GM18951 (cell line): ENCODE measurements around the gene HMGXB4.

Source experiments
- POLR2A ChIP-seq: IDR thresholded peaks from 4 replicates; pipeline ENCODE4 v1.6.1; 2011; ENCODE audit warnings: mild to moderate bottlenecking; ENCODE audit not compliant: insufficient read length, insufficient read depth; ENCODE audit errors: extremely low read depth
- in situ Hi-C: fragments of 300-500 bp; cut with MboI; formaldehyde crosslinking; loops from one replicate; pipeline ENCODE4 v1.12.0; 2022; ENCODE audit warnings: low sequenced_read_pairs, mixed read lengths, inconsistent platforms; ENCODE audit not compliant: unreplicated experiment

The HMGXB4 gene

DNA sequence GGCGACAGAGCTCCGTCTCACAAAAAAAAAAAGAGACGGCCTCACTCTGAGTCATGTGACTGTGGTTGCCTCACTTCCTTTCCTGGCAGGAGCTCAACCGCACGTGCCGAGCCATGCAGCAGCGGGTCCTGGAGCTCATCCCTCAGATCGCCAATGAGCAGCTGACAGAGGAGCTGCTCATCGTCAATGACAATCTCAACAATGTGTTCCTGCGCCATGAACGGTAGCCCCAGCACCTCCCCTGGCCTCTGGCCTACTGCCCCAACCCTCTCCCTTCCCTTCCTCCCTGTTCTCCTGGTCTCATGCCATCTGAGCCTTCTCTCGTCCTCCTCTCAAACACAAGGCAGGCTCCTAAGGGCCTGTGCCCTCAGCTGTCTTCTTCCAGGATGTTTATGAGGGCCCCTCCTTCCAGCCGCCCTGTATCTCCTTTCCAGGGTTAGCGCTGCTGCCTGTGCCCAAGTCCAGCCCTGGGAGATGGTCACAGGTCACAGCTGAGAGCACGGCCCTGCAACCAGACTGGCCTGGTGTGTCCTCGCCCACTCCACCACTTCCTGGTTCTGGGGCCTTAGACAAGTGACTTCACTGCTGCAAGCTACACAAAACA, 73.1 kb downstream of the HMGXB4 start:
- in situ Hi-C loops = loop anchor here (25.0 kb wide), 1 partner anchor 407 kb away; no protein-coding TSS in a partner anchor
- TF ChIP-seq POLR2A = no peak

DNA sequence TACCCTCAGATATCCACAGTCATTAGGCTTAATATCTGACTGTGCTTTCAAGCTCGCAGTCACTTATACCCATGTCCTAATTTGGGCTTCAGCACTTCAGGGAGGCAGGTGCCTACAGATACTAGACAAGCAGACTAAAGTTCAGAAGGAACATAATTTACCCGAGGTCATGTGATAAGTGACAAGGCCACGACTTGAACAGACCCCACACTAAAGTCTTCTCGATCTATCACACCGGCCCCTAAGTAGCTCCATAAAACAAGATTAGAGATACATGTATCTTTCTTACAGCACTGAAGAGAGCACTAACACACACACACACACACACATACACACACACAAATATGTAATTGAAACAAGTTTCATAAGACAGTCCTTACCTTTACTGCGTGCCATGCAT, 75.0 kb downstream of the HMGXB4 start:
- in situ Hi-C loops = loop anchor here (25.0 kb wide), 1 partner anchor 405 kb away; no protein-coding TSS in a partner anchor
- TF ChIP-seq POLR2A = no peak

DNA sequence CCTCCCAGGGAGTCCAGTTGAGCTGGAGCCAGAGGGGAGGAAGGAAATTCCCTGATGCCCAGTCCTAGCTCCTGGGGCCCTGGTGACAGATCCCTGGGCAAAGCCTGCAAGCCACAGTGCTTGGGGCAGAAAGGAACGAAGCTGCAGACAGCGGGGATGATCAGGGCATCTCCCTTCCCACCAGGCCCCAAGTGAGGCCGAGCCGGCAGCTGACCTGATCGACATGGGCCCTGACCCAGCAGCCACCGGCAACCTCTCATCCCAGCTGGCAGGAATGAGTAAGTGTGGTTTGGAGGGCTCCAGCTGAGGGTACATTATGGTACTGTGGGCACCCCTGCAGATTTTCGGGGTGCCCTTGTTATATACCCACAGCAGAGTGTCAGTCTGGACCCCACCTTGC, 75.9 kb downstream of the HMGXB4 start:
- in situ Hi-C loops = loop anchor here (25.0 kb wide), 1 partner anchor 404 kb away; no protein-coding TSS in a partner anchor
- no peak for TF ChIP-seq POLR2A

DNA sequence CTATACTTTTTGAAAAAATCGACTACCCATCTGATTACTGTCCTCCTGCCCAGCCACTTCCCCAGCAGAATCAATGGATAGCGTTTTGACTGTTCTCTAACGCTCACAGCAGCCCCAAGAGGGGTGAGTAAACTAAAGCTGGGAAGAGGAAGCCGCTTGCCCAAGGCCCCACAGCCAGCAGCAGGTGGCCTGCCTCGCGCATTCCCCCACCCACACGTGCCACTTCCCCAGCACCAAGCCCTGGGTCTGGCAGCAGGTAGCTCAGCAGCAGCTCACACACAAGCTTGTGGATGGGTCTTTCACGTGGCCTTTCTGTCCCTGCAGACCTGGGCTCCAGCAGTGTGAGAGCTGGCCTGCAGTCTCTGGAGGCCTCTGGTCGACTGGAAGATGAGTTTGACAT, 76.7 kb downstream of the HMGXB4 start:
- in situ Hi-C loops = loop anchor here (25.0 kb wide), 1 partner anchor 403 kb away; no protein-coding TSS in a partner anchor
- no peak for TF ChIP-seq POLR2A

DNA sequence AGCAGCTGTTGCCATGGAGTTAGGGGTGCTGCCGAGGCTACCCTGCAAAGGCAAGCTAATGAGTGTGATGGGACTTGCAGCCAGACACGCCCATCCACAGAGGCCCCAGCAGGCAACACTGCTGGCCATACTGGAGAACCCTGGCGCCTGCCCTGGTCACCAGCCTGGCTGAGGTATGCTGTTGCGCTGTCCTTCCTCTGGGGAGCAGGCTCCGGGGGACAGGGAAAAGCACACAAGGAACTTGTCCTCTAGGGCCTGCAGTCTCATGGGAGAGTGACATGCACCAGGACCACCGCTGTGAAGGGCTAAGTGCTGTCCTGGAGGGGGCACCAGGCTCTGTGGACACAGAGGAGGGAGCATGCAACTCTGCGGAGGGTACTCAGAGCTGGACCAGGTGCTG, 78.2 kb downstream of the HMGXB4 start:
- no peak for TF ChIP-seq POLR2A
- in situ Hi-C loops = loop anchor here (25.0 kb wide), 1 partner anchor 402 kb away; no protein-coding TSS in a partner anchor

DNA sequence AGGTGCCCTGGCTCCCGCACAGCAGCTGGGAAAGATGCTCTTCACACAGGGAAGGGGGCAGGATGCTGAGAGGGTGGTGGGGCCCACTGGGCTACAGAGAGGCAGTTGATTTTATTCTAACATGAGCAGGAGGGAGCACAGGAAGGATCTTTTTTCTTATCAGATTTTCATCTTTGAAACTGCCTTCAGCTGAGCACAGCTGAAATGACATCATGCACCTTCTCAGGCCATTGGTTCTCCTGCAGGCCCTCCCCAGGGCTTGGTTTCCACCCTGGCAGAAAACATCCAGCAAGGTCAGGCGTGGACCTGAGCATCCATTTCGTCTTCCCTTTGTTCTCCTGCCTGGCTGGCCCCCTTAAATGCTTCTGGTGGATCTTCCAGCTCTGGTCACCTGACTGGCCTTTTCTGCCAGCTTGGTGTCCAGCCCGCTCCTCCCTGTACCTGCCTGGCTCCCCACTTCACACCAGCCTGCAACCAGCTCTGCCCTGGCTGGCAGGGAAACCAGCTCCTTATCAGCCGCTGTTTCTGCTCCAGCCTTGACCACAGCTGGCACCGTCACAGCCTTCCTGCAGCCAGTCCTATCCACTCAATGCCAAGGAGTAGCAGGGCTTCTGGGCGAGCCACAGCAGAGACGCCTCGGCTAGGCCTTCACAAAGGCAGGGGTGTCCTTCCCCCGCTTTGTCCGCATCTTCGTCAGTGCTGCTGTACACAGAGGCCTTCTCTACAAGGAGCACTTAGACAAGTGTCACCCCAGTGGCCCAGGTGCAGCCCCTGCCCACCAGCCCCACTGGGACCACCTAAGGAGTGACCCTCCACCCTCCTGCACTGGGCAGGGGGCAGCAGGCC, 78.9 kb downstream of the HMGXB4 start:
- TF ChIP-seq POLR2A = no peak
- in situ Hi-C loops = loop anchor here (25.0 kb wide), 1 partner anchor 401 kb away; no protein-coding TSS in a partner anchor

DNA sequence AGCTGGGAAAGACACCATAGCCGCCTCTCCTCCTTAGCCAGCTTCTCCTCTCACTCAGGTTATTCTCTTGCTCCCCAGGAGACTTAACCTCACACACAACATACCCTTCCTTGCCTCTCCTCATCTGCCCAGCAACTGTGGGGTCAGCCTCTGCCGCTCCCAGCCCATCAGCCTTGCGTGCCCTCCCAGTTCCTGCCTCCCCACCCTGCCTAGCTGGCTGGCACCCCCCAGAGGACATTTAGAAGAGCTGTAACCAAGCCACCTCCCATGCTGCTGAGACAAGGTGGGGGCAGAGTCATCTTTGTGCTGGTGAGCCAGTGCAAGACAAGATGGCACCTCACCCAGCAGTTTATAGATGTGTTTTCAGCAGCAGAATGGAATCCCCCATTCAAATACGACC, 80.6 kb downstream of the HMGXB4 start:
- no peak for TF ChIP-seq POLR2A
- in situ Hi-C loops = loop anchor here (25.0 kb wide), 1 partner anchor 399 kb away; no protein-coding TSS in a partner anchor

DNA sequence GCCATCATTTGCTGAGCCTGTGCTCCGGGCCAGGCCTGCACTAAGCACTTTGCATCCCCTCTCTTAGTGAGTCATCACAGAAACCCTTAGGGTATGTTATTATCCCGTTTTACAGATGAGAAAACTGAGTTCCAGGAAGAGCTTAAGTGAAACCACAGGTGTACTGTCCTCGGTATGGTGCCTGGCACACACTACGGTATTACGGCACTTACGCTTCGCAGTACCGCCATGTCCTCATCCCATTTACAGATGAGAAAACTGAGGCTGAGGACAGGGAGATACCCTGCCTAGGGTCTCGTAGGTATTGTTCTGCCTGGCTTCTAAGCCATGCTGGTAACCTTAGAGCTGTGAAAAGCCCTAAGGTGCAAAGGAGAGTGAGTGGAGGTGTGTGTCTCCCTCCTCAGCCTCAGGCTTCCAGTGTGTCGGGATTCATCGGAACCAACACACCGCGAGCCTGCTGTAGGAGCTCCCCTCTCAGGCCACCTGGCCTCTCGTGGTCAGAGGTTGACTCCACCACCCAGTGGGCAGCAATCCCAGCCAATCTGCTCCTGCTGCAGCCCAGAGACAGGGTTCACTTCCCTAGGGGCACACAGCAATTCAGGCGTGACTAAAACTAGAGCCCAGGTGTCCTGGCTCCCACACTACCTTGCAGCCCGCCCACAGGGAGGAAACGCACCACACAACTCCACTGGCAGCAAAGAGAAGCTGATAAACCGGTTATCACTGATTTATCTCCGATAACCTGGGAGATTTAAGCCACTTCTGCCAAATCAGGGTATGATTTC, 84.0 kb downstream of the HMGXB4 start:
- TF ChIP-seq POLR2A = no peak
- in situ Hi-C loops = loop anchor here (25.0 kb wide), 1 partner anchor 396 kb away; no protein-coding TSS in a partner anchor

DNA sequence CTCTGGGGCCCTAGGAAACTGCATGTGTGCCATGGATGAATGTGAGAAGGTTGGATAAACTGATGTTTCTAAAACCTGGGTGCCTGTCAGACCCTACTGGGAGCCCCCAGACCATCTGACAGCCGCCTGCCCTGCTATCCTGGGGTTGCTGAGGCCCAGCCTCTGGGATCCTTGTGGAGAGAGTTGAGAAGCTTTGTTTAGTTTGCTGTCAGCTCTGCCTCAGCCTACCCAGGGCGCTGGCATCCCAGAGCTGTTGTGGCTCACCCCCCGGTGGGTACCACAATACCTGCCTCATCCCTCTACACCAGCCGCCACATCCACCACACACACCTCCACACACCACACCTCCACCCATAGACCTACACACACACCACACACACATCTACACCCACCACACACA, 85.1 kb downstream of the HMGXB4 start:
- no peak for TF ChIP-seq POLR2A
- in situ Hi-C loops = loop anchor here (25.0 kb wide), 1 partner anchor 395 kb away; no protein-coding TSS in a partner anchor

DNA sequence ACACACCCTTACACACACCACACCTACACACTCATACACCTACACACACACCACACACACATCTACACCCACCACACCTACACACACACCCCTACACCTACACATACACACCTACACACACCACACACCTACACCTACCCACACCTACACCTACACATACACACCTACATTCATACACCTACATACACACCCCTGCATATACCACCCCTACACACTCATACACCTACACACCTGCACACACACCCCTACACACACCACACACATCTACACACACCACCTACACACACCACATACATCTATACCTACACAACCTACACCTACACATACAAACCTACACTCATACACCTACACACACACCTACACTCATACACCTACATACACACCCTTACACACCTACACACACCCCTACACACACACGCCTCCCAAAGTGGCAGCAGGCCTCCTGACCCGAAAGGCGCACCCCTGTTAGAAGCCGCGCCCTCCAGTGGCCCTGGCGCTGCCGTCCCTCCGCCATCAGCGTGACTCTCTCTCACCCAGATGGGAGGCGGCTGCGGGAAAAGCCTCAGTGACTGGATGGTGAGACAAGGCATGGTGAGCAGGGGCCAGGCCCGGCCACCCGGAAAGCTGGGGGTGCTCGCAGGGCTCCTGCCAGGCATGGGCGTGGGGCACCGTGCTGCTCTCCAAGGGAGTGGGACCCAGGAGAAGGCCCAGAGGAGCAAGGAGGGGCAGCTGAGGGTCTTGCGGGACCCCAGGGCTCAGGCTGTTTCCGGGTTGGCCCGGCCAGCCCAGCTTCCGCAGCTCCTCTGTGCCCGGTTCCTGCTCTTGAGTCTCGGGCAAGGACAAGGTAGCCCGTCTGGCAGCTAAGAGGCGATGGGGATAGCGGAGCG, 86.6 kb downstream of the HMGXB4 start:
- in situ Hi-C loops = loop anchor here (25.0 kb wide), 1 partner anchor 393 kb away; no protein-coding TSS in a partner anchor
- TF ChIP-seq POLR2A = no peak

DNA sequence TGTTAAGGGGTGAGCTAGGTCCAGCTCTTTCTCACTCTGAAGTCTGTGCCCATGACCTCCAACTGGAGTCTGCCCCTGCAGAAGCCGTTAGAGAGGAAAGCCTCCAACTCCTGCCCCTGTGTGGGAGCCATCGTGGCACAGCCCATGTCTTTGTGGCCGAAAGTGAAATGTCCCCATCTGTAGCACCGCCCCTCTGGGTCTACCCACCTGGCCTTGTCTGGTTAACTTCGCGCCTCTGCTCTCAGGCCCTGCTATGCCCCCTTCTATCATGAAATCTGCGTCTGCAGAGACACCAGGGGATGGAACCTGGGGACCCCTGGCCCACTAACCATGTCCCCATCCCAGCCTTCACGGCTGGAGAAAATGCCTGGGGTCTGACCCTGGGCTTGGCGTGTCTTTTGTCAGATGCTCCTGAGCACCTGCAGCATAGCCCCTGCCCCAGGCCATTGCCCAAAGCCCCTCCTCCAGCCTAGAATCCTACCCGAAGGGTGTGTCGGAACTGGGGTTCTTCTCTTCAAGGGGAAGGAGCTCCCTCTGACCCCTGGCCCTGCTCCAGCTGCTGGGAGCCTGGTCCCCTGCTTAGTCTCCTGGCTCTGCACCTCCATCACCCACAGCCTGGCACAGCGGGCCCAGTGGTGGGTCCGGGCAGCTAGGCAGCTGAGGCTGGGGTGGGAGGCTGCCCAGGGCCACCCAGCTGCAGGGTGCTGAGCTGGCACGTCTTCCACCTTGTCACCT, 87.8 kb downstream of the HMGXB4 start:
- in situ Hi-C loops = loop anchor here (25.0 kb wide), 1 partner anchor 392 kb away; no protein-coding TSS in a partner anchor
- TF ChIP-seq POLR2A = no peak
